WI38 (cell line): ENCODE data around the gene CIC.

ENCODE experiments used
- H3K4me3 ChIP-seq: 2 replicates; pipeline ENCODE4 v1.5.1; 2011; ENCODE audit warnings: low read depth, mild to moderate bottlenecking, control low read depth, low read length
- TF ChIP-seq, protein P1 (sequence below): IDR thresholded peaks from 2 replicates; pipeline ENCODE4 v1.5.1; 2012; ENCODE audit warnings: low read depth, mild to moderate bottlenecking, control low read depth, low read length

The CIC gene

DNA sequence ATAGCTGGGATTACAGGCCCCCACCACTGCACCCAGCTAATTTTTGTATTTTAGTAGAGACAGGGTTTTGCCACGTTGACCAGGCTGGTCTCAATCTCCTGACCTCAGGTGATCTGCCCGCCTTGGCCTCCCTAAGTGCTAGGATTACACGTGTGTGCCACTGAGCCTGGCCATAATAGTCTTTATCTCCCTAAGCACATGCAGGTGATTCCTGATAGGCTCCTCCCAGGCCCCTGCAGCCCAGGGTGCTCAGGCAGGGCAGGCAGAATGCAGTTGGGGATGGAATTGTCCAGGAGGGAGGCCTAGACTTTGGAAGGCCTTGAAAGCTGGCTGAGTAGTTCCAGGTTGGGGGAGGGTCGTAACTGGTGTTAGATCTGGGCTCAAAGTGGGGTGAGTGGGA, 40.4 kb upstream of the CIC start:
- H3K4me3 ChIP-seq = no peak overlapping the region
- TF ChIP-seq, protein P1, sequence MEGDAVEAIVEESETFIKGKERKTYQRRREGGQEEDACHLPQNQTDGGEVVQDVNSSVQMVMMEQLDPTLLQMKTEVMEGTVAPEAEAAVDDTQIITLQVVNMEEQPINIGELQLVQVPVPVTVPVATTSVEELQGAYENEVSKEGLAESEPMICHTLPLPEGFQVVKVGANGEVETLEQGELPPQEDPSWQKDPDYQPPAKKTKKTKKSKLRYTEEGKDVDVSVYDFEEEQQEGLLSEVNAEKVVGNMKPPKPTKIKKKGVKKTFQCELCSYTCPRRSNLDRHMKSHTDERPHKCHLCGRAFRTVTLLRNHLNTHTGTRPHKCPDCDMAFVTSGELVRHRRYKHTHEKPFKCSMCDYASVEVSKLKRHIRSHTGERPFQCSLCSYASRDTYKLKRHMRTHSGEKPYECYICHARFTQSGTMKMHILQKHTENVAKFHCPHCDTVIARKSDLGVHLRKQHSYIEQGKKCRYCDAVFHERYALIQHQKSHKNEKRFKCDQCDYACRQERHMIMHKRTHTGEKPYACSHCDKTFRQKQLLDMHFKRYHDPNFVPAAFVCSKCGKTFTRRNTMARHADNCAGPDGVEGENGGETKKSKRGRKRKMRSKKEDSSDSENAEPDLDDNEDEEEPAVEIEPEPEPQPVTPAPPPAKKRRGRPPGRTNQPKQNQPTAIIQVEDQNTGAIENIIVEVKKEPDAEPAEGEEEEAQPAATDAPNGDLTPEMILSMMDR = no peak

DNA sequence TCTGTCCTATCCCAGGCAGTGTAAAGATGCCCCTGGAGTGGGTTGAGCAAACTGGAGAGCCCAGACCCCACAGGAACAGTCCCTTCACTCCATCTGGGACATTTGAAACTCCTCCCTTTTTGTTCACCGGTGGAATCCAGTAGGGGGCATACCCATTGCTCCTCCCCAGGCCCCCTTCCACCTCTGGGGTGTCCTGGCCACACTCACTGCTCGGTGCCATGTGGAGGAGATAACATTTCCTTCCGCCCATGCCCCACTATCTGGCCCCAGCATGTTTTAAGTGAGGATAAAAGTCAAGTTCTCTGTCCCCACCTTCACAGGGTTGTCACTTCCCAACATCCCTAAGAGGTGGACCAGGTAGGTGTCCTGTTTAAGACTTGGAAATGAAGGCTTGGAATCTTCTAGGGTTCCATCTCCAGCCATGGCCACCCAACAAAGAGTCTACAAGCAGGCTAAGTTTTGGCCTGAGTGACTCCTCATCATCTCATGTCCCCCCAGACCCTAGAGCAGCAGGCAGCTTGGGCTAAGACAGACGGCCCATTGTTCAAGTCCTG, 39.7 kb upstream of the CIC start:
- H3K4me3 ChIP-seq = no peak overlapping the region
- TF ChIP-seq, protein P1 = no peak

DNA sequence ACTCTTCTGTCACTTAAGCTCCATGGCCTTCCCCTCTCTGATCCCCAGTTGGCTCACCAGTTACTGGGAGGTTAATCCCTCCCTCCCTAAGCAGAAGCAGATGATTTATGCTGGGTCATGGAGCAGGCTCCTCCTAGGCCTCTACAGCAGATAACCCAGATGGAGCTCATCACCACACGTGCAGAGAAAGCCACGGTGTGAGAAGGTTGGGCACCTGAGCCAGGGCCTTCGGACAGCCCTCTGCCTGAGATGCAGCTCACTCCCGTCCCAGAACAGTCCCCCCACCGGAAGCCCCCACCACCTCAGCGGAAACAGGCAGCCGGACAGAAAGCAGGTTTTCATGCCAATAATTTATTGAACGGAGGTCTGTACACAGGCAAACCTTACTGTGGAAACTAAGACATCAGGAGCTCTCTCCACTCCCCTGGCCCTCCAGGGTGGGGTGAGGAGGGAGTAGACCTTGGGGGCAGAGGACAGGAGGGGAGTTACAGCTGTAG, 39.1 kb upstream of the CIC start:
- TF ChIP-seq, protein P1 = no peak

DNA sequence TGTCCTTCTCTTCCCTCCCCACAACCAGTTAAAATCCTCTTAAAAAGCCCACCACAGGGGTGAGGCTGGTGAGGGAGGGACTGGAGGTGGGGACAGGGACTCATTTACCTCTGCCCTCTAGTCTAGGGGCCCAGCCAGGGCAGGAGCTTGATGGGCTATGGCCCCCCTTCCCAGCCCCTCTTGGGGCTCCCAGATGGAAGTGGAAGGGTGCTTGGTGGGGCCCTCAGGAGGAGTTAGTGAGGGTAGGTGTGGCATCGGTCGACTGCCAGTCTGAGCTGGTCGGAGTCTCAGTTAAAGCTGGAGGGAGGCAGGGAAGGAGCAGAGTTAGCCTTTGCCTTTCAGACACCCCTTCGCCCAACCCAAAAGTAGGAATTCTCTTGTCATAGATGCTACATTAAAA, 38.5 kb upstream of the CIC start:
- no peak overlapping the region for H3K4me3 ChIP-seq
- TF ChIP-seq, protein P1 = no peak

More for the DNA sequence above, 39.1 kb upstream of the CIC start:
- H3K4me3 ChIP-seq = no peak overlapping the region

DNA sequence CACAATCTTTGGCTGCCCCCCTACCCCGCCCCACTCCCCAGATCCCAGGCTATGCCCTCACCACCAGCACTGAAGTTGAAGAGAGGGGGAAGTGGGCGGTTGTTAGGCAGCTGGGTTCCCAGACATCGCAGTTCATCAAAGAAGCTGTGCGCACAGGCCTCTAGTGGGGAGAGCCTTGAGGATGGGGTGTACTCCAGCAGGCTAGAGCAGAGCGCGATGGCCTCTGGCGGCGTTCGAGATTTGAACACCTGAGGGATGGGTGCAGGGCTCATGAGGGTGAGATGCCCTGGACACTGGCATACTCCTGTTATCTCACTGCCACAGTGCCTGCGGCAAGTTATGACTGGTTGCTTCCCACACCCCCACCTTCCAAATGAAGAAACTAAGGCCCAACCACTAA, 36.6 kb upstream of the CIC start:
- no peak overlapping the region for H3K4me3 ChIP-seq
- TF ChIP-seq, protein P1 = no peak

DNA sequence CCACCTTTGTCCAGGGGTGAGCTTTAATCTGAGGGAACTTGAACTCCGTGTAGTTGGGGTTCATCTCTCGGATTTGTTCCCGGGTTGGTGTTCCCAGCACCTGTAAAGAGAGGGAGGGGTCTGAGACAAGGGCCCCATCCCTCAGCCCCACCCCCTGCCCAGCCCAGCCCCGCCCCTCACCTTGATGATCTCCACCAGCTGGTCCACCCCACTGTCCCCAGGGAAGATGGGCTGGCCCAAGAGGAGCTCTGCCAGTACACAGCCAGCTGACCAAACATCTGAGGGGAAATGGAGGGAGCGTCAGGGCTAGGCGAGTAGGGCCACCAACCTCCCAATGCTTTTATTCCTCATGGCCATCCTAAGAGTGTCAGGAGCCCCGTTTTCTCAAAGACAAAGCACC, 35.9 kb upstream of the CIC start:
- no peak overlapping the region for H3K4me3 ChIP-seq
- TF ChIP-seq, protein P1 = no peak

DNA sequence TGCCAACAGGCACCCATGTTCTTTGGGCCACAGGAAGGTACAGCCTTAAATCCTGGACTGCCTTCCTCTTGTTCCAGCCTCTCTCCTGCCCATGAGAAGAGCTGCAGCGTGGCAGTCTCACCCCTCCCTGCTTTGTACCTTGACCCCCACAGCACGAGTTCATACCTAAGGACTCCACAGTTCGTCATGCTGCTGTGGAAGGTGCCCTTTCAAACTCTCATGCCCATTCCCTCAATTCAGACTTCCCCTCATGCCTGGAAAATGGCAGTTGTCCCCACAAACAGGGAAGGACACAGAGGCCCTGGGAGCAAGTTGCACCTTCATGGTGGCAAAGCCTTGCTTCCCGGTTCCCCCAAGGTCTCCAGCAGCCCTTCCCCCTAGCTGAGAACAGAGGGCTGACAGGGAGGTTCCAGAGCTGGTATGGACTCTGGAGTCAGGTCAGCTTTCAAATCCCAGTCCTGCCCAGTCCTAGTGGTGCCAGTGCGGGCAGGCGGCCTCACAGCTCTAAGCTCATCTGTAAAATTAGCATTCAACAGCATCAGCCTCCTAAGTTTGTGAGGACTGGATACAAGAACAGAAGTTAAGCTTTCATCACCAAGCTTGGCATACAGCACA, 35.3 kb upstream of the CIC start:
- no peak overlapping the region for H3K4me3 ChIP-seq
- TF ChIP-seq, protein P1 = no peak
